ENCODE data around the gene RETSAT. TPM values are rescaled to one million over a fixed set of nuclear protein-coding genes. Genes with fewer than 3 reads are reported as not detected.
"Not testable (repeated sequence)": the region's sequence is repeated elsewhere in the genome, so short reads cannot be mapped to it uniquely, and the experiment has no call there.

RETSAT gene
- total RNA-seq, 2 experiments from 2014 or later, result 22.6 to 22.8 TPM

DNA sequence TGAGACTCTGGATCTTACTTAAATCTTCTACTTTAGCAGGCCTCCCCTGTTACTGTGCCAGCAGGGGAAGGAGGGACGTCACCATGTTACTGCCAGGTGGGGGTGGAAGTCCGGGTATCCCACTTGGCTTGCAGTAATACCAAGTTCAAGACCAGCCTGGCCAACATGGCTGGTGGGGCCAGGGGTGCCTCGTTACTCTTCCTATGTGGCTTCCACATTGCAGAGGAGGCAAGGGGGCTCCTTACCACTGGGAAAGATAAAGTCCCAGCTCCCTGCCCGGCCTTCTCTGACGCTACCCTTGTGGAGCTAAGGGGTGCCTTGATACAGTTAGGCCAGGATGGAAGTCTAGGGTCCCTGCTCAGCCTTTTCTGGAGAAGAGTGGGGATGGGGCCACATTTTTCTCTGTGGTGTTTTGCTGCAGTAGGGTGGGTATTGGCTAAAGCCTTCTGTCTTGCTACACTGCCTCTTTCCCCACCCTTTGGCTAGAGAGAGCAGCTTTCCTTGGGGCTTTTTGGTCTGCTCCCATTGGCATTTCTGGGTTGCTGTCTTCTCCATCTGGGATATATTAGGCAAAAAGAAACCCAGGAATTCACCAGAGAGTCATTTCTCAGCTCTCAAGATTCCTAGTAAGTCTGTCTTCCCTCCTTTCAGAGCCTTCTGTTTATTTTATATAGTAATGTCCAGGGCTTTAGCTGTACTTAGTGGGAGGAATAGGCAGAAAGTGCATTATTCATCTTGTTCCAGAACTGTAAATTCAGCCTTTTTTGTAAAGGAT is 22.1 kb upstream of the RETSAT start:
- no peak for DNase-seq
- intact Hi-C loops (cut with micrococcal nuclease), result no loop called here
- no peaks in the 10 kb centered on the region for H3K4me1 Mint-ChIP-seq (ENCODE audit: low read depth)
- peaks cover 42% of the 10 kb centered on the region for H3K36me3 Mint-ChIP-seq
- H3K9me3 Mint-ChIP-seq, result peaks cover 9% of the 10 kb centered on the region
- ChIA-PET CTCF (no interaction called here), POLR2A (no interaction called here)
- no peak overlapping the region for H3K27ac Mint-ChIP-seq
- H3K27me3 Mint-ChIP-seq, result no peaks in the 10 kb centered on the region
- H3K4me3 Mint-ChIP-seq, result no peak overlapping the region

DNA sequence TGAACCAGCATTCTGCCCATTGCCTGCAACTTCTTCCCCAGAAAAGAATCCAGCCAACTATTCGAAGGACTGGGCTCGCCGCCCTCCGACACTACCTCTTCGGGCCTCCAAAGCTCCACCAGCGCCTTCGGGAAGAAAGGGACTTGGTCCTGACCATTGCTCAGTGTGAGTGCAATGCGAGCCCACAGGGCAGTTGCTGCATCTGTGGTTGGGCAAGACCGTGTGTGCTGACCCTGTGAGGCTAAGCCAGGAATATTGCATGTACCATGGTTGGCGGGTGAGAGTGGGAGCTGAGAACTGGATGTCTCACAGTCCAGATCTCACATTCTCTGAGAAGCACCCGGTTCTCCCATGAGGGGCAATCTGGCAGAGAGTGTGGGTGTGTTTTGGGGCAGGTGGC is 16.7 kb upstream of the RETSAT start:
- peaks cover 15% of the 10 kb centered on the region for H3K36me3 Mint-ChIP-seq
- CTCF ChIA-PET, result interaction anchor here (0.8 to 1.6 kb wide), 3 partner anchors 13 to 20 kb away, joined by 3 to 5 read pairs (median 4); no protein-coding TSS in a partner anchor
- no peaks in the 10 kb centered on the region for H3K9me3 Mint-ChIP-seq
- no peak overlapping the region for H3K4me3 Mint-ChIP-seq
- POLR2A ChIA-PET, result interaction anchor here (1.1 kb wide), 2 partner anchors 17 to 21 kb away, joined by 3 to 4 read pairs; partner anchors contain the start of genes ELMOD3 and RETSAT
- no peak for DNase-seq
- intact Hi-C loops (cut with micrococcal nuclease), result no loop called here
- H3K27ac Mint-ChIP-seq, result no peak overlapping the region
- no peaks in the 10 kb centered on the region for H3K4me1 Mint-ChIP-seq (ENCODE audit: low read depth)
- H3K27me3 Mint-ChIP-seq, result no peaks in the 10 kb centered on the region

- H3K27ac Mint-ChIP-seq, result no peak overlapping the region
- H3K9me3 Mint-ChIP-seq, result no peaks in the 10 kb centered on the region
- ChIA-PET CTCF (interaction anchor here (0.6 to 1.6 kb wide), 3 partner anchors 20 to 182 kb away, joined by 3 to 5 read pairs (median 4); no protein-coding TSS in a partner anchor), POLR2A (interaction anchor here (1.0 kb wide), 1 partner anchor 179 kb away, joined by 3 read pairs; no protein-coding TSS in a partner anchor)
- H3K36me3 Mint-ChIP-seq, result peaks cover 15% of the 10 kb centered on the region
- no peaks in the 10 kb centered on the region for H3K4me1 Mint-ChIP-seq (ENCODE audit: low read depth)
- no peak overlapping the region for H3K4me3 Mint-ChIP-seq
- H3K27me3 Mint-ChIP-seq, result no peaks in the 10 kb centered on the region
- intact Hi-C loops (cut with micrococcal nuclease), result no loop called here
- no peak for DNase-seq
These were observed 15.2 kb upstream of the RETSAT start for GRCh38 chr2:85369500-85369899.

- no peaks in the 10 kb centered on the region for H3K4me1 Mint-ChIP-seq (ENCODE audit: low read depth)
- no peak overlapping the region for H3K4me3 Mint-ChIP-seq
- ChIA-PET CTCF (interaction anchor here (1.0 kb wide), 1 partner anchor 183 kb away, joined by 4 read pairs; no protein-coding TSS in a partner anchor), POLR2A (no interaction called here)
- DNase-seq, result no peak
- H3K27ac Mint-ChIP-seq, result no peak overlapping the region
- peaks cover 13% of the 10 kb centered on the region for H3K36me3 Mint-ChIP-seq
- no peaks in the 10 kb centered on the region for H3K9me3 Mint-ChIP-seq
- no peaks in the 10 kb centered on the region for H3K27me3 Mint-ChIP-seq
- intact Hi-C loops (cut with micrococcal nuclease), result no loop called here
These were observed 14.6 kb upstream of the RETSAT start for GRCh38 chr2:85368921-85369320.

DNA sequence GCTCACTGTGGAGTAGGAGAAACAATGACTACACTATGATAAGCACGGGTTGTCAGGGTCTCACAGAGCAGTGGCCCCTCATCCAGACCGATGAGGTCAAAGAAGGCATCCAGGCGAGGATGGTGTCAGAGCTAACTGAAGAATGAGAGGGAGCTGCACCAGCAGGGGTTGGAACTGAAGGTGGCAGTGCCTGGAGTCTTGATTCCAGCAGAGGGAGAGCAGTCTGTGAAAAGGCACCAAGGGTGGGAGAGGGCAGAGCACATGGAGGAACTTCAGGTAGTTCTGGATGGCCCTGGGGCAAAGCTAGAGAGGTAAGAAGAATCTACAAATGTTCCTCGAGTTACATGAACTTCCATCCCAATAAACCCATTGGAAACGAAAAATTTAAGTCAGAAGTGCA is 12.9 kb upstream of the RETSAT start:
- no peaks in the 10 kb centered on the region for H3K9me3 Mint-ChIP-seq
- H3K27ac Mint-ChIP-seq, result no peak overlapping the region
- DNase-seq, result no peak
- H3K4me3 Mint-ChIP-seq, result no peak overlapping the region
- ChIA-PET POLR2A (no interaction called here), CTCF (no interaction called here)
- intact Hi-C loops (cut with micrococcal nuclease), result no loop called here
- H3K36me3 Mint-ChIP-seq, result peaks cover 19% of the 10 kb centered on the region
- H3K4me1 Mint-ChIP-seq (ENCODE audit: low read depth), result no peaks in the 10 kb centered on the region
- no peaks in the 10 kb centered on the region for H3K27me3 Mint-ChIP-seq

- peaks cover 27% of the 10 kb centered on the region for H3K36me3 Mint-ChIP-seq
- POLR2A ChIA-PET; H3K27me3 Mint-ChIP-seq; DNase-seq; H3K4me1 Mint-ChIP-seq (ENCODE audit: low read depth); H3K9me3 Mint-ChIP-seq; H3K4me3 Mint-ChIP-seq; CTCF ChIA-PET; intact Hi-C loops (cut with micrococcal nuclease); H3K27ac Mint-ChIP-seq: not testable (repeated sequence)
These were observed 8.5 kb upstream of the RETSAT start for GRCh38 chr2:85362653-85363387.

- H3K36me3 Mint-ChIP-seq, result peaks cover 27% of the 10 kb centered on the region
- CTCF ChIA-PET, result no interaction called here
- H3K4me3 Mint-ChIP-seq, result no peak overlapping the region
- H3K27me3 Mint-ChIP-seq, result no peaks in the 10 kb centered on the region
- POLR2A ChIA-PET, result interaction anchor here (1.0 kb wide), 1 partner anchor 181 kb away, joined by 3 read pairs; the partner anchor contains the start of gene MAT2A
- H3K4me1 Mint-ChIP-seq (ENCODE audit: low read depth), result peaks cover 35% of the 10 kb centered on the region
- no peak for DNase-seq
- intact Hi-C loops (cut with micrococcal nuclease), result no loop called here
- no peak overlapping the region for H3K27ac Mint-ChIP-seq
- H3K9me3 Mint-ChIP-seq, result no peaks in the 10 kb centered on the region
These were observed 3.4 kb upstream of the RETSAT start for GRCh38 chr2:85357736-85358135.

DNA sequence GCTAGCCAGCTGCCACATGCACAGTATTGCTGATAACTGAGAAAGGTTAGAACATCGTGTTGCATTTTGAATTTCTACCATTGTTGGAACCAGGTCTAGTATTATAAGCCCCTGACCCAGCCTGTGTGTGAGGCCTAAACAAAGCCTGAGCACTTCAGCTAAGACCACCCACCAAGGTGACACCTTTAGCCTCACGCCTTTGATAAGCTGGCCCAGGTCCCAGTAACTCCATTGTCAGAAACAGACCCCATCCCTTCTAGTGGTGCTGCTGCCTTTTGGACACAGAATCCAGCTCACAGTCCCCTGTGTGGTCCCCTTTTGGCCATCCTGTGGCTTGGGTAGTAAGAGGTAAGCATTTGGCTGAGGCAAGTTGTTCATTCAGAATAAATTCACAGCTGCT is 1.9 kb upstream of the RETSAT start:
- no peaks in the 10 kb centered on the region for H3K9me3 Mint-ChIP-seq
- ChIA-PET CTCF (no interaction called here), POLR2A (interaction anchor here (1.1 kb wide), 1 partner anchor 247 kb away, joined by 3 read pairs; no protein-coding TSS in a partner anchor)
- H3K27ac Mint-ChIP-seq, result no peak overlapping the region
- DNase-seq, result no peak
- peaks cover 41% of the 10 kb centered on the region for H3K4me1 Mint-ChIP-seq (ENCODE audit: low read depth)
- intact Hi-C loops (cut with micrococcal nuclease), result no loop called here
- no peaks in the 10 kb centered on the region for H3K27me3 Mint-ChIP-seq
- no peak overlapping the region for H3K4me3 Mint-ChIP-seq
- peaks cover 23% of the 10 kb centered on the region for H3K36me3 Mint-ChIP-seq

- Mint-ChIP-seq H3K9me3 (no peaks in the 10 kb centered on the region), H3K36me3 (peaks cover 29% of the 10 kb centered on the region), H3K4me3 (peak overlapping the region; percentile 100), H3K27me3 (no peaks in the 10 kb centered on the region), H3K4me1 (ENCODE audit: low read depth) (peaks cover 41% of the 10 kb centered on the region), H3K27ac (no peak overlapping the region)
- peak; percentile 11 for DNase-seq
- intact Hi-C loops (cut with micrococcal nuclease), result no loop called here
- ChIA-PET POLR2A (interaction anchor here (1.1 to 2.6 kb wide), 3 partner anchors 28 to 248 kb away, joined by 3 to 42 read pairs (median 28); partner anchors contain the start of genes MAT2A and TGOLN2), CTCF (interaction anchor here (1.5 to 1.6 kb wide), 2 partner anchors 31 to 64 kb away, joined by 3 to 5 read pairs; no protein-coding TSS in a partner anchor)
These were observed 1.2 kb upstream of the RETSAT start for GRCh38 chr2:85355521-85355920.

DNA sequence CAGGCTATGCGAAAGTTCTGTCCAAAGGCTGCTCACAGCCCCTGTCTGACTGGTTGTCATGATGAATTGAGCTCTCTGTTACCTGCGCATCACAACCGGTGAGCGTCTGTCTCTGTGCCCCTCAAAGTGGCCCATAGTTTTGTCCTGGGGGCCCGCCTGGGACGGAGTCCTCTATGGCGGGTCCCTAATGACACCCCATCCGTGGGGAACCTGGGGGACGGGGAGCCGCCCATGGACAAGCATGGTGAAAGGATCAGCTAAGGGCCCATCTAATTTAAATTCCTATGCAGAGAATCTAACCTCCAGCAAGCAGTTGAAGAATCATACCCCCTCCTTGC is 714 bp upstream of the RETSAT start:
- H3K27me3 Mint-ChIP-seq, result no peaks in the 10 kb centered on the region
- H3K36me3 Mint-ChIP-seq, result peaks cover 34% of the 10 kb centered on the region
- intact Hi-C loops (cut with micrococcal nuclease), result no loop called here
- no peaks in the 10 kb centered on the region for H3K9me3 Mint-ChIP-seq
- POLR2A ChIA-PET, result interaction anchor here (0.8 to 2.6 kb wide), 12 partner anchors 15 to 261 kb away, joined by 3 to 42 read pairs (median 5); partner anchors contain the start of genes GGCX, MAT2A, RNF181 and SH2D6
- peak overlapping the region; percentile 95 for H3K27ac Mint-ChIP-seq
- DNase-seq, result no peak
- CTCF ChIA-PET, result interaction anchor here (0.7 to 2.0 kb wide), 9 partner anchors 9 to 206 kb away, joined by 3 to 7 read pairs (median 3); partner anchors contain the start of gene GGCX
- peaks cover 41% of the 10 kb centered on the region for H3K4me1 Mint-ChIP-seq (ENCODE audit: low read depth)
- H3K4me3 Mint-ChIP-seq, result peak overlapping the region; percentile 100

DNA sequence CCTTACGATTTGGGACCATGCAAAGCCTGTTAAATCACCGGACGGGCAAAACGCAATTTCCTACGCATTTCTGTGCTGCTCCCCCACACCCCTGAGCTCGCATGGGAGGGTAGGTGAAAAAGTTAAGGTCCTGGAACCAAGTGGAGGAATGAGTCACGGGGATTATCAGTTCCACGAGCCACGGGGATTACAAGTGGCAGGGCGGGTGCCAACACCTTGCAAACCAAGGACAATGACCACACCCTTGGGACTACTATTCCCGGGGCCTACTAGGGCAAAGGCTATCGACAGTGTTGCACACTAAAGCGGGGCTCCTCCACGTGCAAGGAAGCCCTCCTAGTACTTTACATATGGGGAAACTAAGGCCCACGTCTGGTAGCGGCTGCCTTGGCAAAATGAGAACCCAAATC is 447 bp downstream of the RETSAT start:
- Mint-ChIP-seq H3K4me1 (ENCODE audit: low read depth) (peaks cover 40% of the 10 kb centered on the region), H3K27ac (peak overlapping the region; percentile 95), H3K9me3 (no peaks in the 10 kb centered on the region), H3K27me3 (no peaks in the 10 kb centered on the region), H3K36me3 (peaks cover 34% of the 10 kb centered on the region), H3K4me3 (peak overlapping the region; percentile 100)
- ChIA-PET POLR2A (interaction anchor here (0.6 to 2.6 kb wide), 16 partner anchors 8 to 262 kb away, joined by 3 to 42 read pairs (median 4); partner anchors contain the start of genes GGCX, MAT2A, RNF181 and SH2D6), CTCF (interaction anchor here (1.1 to 2.0 kb wide), 7 partner anchors 12 to 283 kb away, joined by 3 to 7 read pairs (median 3); no protein-coding TSS in a partner anchor)
- peak; percentile 35 for DNase-seq
- intact Hi-C loops (cut with micrococcal nuclease), result loop anchor here (1.0 kb wide), 4 partner anchors 26 to 185 kb away; partner anchors contain the start of genes MAT2A and SH2D6

- H3K9me3 Mint-ChIP-seq, result no peaks in the 10 kb centered on the region
- no peak for DNase-seq
- CTCF ChIA-PET, result no interaction called here
- no peak overlapping the region for H3K27ac Mint-ChIP-seq
- intact Hi-C loops (cut with micrococcal nuclease), result no loop called here
- H3K4me1 Mint-ChIP-seq (ENCODE audit: low read depth), result peaks cover 5% of the 10 kb centered on the region
- POLR2A ChIA-PET, result no interaction called here
- no peak overlapping the region for H3K4me3 Mint-ChIP-seq
- no peaks in the 10 kb centered on the region for H3K27me3 Mint-ChIP-seq
- H3K36me3 Mint-ChIP-seq, result peaks cover 36% of the 10 kb centered on the region
These were observed 6.7 kb downstream of the RETSAT start for GRCh38 chr2:85347599-85347998.

All from activated CD4-positive, alpha-beta memory T cell treated with anti-CD3 and anti-CD28 coated beads for 36 hours (primary cell).